SK-N-SH treated with all-trans-retinoic acid at 6 μM for 48 hours (cell line): ENCODE data around the gene SMPD3.

Experiments
- ATAC-seq: fragments of 200-7000 bp; cut with Tn5 transposase; 3 replicates; pipeline ENCODE4 v1.9.1; 2020; ENCODE audit warnings: mild to moderate bottlenecking, moderate library complexity
- ARNTL ChIP-seq: fragments of 450-650 bp; formaldehyde crosslinking; IDR thresholded peaks from 2 replicates; pipeline ENCODE4 v1.5.0; 2020; ENCODE audit warnings: low read depth, mild to moderate bottlenecking, moderate library complexity, borderline replicate concordance
- BACH2 ChIP-seq: fragments of 250-450 bp; sonication (Bioruptor Pico); IDR thresholded peaks from 2 replicates; pipeline ENCODE4 v1.9.0; 2021; ENCODE audit warnings: mild to moderate bottlenecking, borderline replicate concordance
- CREB5 ChIP-seq: fragments of 250-450 bp; sonication (Bioruptor Pico); IDR thresholded peaks from 2 replicates; pipeline ENCODE4 v1.5.1; 2020; ENCODE audit warnings: low read depth, mild to moderate bottlenecking, moderate library complexity
- CSRNP3 ChIP-seq: fragments of 250-450 bp; sonication (Bioruptor Pico); IDR thresholded peaks from 2 replicates; pipeline ENCODE4 v1.5.1; 2021; ENCODE audit warnings: mild to moderate bottlenecking, moderate library complexity
- ESRRG ChIP-seq: fragments of 250-450 bp; sonication (Bioruptor Pico); IDR thresholded peaks from 2 replicates; pipeline ENCODE4 v1.6.1; 2021; ENCODE audit warnings: mild to moderate bottlenecking
- GLIS3 ChIP-seq: fragments of 250-450 bp; sonication (Bioruptor Pico); IDR thresholded peaks from 2 replicates; pipeline ENCODE4 v1.5.0; 2020; ENCODE audit warnings: mild to moderate bottlenecking, moderate library complexity
- ISL1 ChIP-seq: fragments of 250-450 bp; sonication (Bioruptor Pico); IDR thresholded peaks from 2 replicates; pipeline ENCODE4 v2.1.2; 2022; ENCODE audit warnings: mild to moderate bottlenecking, moderate library complexity
- PATZ1 ChIP-seq: fragments of 250-450 bp; sonication (Bioruptor Pico); IDR thresholded peaks from 2 replicates; pipeline ENCODE4 v1.8.0; 2020; ENCODE audit warnings: mild to moderate bottlenecking, moderate library complexity, borderline replicate concordance
- POU6F1 ChIP-seq: fragments of 250-450 bp; sonication (Bioruptor Pico); IDR thresholded peaks from 2 replicates; pipeline ENCODE4 v1.8.0; 2021; ENCODE audit warnings: low read depth, mild to moderate bottlenecking, moderate library complexity, borderline replicate concordance
- PPARA ChIP-seq: fragments of 250-450 bp; sonication (Bioruptor Pico); IDR thresholded peaks from 2 replicates; pipeline ENCODE4 v1.5.0; 2020; ENCODE audit warnings: mild to moderate bottlenecking, borderline replicate concordance
- RARB ChIP-seq: fragments of 250-450 bp; sonication (Bioruptor Pico); IDR thresholded peaks from 2 replicates; pipeline ENCODE4 v1.8.0; 2021; ENCODE audit warnings: mild to moderate bottlenecking, moderate library complexity
- SNAI2 ChIP-seq: fragments of 250-450 bp; sonication (Bioruptor Pico); IDR thresholded peaks from 2 replicates; pipeline ENCODE4 v1.5.0; 2020; ENCODE audit warnings: mild to moderate bottlenecking, moderate library complexity
- TCF4 ChIP-seq: fragments of 250-450 bp; sonication (Bioruptor Pico); IDR thresholded peaks from 2 replicates; pipeline ENCODE4 v1.8.0; 2021; ENCODE audit warnings: mild to moderate bottlenecking, moderate library complexity, borderline replicate concordance
- TOX ChIP-seq: fragments of 250-450 bp; sonication (Bioruptor Pico); IDR thresholded peaks from 2 replicates; pipeline ENCODE4 v1.8.0; 2021; ENCODE audit warnings: mild to moderate bottlenecking, moderate library complexity, borderline replicate concordance
- TSHZ2 ChIP-seq: fragments of 250-450 bp; sonication (Bioruptor Pico); IDR thresholded peaks from 2 replicates; pipeline ENCODE4 v1.5.0; 2020; ENCODE audit warnings: mild to moderate bottlenecking, moderate library complexity
- ZFP3 ChIP-seq: fragments of 250-450 bp; sonication (Bioruptor Pico); IDR thresholded peaks from 2 replicates; pipeline ENCODE4 v1.5.0; 2020; ENCODE audit warnings: mild to moderate bottlenecking, moderate library complexity
- ZFP30 ChIP-seq: fragments of 450-650 bp; formaldehyde crosslinking; IDR thresholded peaks from 2 replicates; pipeline ENCODE4 v1.5.0; 2022; ENCODE audit warnings: mild to moderate bottlenecking, moderate library complexity
- ZNF565 ChIP-seq: fragments of 450-650 bp; formaldehyde crosslinking; conservative IDR thresholded peaks from 2 replicates; pipeline ENCODE4 v1.5.0; 2020; ENCODE audit warnings: low read depth, mild to moderate bottlenecking, moderate library complexity
- ZNF70 ChIP-seq: fragments of 450-650 bp; formaldehyde crosslinking; IDR thresholded peaks from 2 replicates; pipeline ENCODE4 v1.5.0; 2020; ENCODE audit warnings: mild to moderate bottlenecking, moderate library complexity
- ZNF8 ChIP-seq: fragments of 450-650 bp; formaldehyde crosslinking; IDR thresholded peaks from 2 replicates; pipeline ENCODE4 v1.5.0; 2020; ENCODE audit warnings: mild to moderate bottlenecking, moderate library complexity

Gene SMPD3

GRCh38 chr16:68491576-68491950 lies 43.3 kb upstream of the SMPD3 start:
- no peak for ATAC-seq
- TF ChIP-seq RARB (CRISPR knock-in tag) (no peak), ESRRG (CRISPR knock-in tag) (no peak), ZFP3 (CRISPR knock-in tag) (no peak), PPARA (CRISPR knock-in tag) (no peak), ZFP30 (CRISPR knock-in tag) (no peak), ZNF565 (no peak), CREB5 (no peak), BACH2 (CRISPR knock-in tag) (no peak), ZNF8 (CRISPR knock-in tag) (no peak), ZNF70 (no peak), SNAI2 (CRISPR knock-in tag) (no peak), TCF4 (CRISPR knock-in tag) (no peak), GLIS3 (CRISPR knock-in tag) (no peak), TSHZ2 (CRISPR knock-in tag) (no peak), TOX (CRISPR knock-in tag) (no peak), POU6F1 (CRISPR knock-in tag) (no peak), CSRNP3 (CRISPR knock-in tag) (no peak), ARNTL (CRISPR knock-in tag) (no peak), PATZ1 (CRISPR knock-in tag) (no peak), ISL1 (no peak)

GRCh38 chr16:68490829-68491575 lies 42.7 kb upstream of the SMPD3 start:
- no peak for ATAC-seq
- TF ChIP-seq CSRNP3 (CRISPR knock-in tag): no peak
- no peak for TF ChIP-seq ZNF565
- no peak for TF ChIP-seq POU6F1 (CRISPR knock-in tag)
- no peak for TF ChIP-seq ZNF70
- no peak for TF ChIP-seq GLIS3 (CRISPR knock-in tag)
- TF ChIP-seq TCF4 (CRISPR knock-in tag): no peak
- TF ChIP-seq CREB5: no peak
- TF ChIP-seq, all 23 proteins: peak for 0
